ENCODE results near the gene CASQ2. TPM values are rescaled to one million over a fixed set of nuclear protein-coding genes. Genes with fewer than 3 reads are reported as not detected.

CASQ2 gene
- total and polyA plus RNA-seq, 5 donors: 702 to 865 (median 753) TPM

GRCh38 chr1:115666206-115666605 lies 102.3 kb downstream of the CASQ2 start:
- Histone ChIP-seq H3K4me3 (ENCODE audit: low read length) (no peak overlapping the region), H3K4me1 (ENCODE audit: control insufficient read depth, insufficient read depth, low read length) (peaks cover 4% of the 10 kb centered on the region), H3K27ac (ENCODE audit: low read length) (peak overlapping the region; percentile 34), H3K9me3 (ENCODE audit: control insufficient read depth, low read length) (no peaks in the 10 kb centered on the region), H3K27me3 (ENCODE audit: control insufficient read depth, insufficient read depth) (no peaks in the 10 kb centered on the region)
- WGBS: 86% methylated on average over 6 of the region's 6 CpGs
- ATAC-seq (peak; percentile 11 to 28), DNase-seq (no peak)
- intact Hi-C loops (cut with DNase I): no loop called here

- 87% methylated on average over 7 of the region's 7 CpGs for WGBS
- Histone ChIP-seq H3K27ac (ENCODE audit: low read length) (no peak overlapping the region), H3K4me3 (ENCODE audit: low read length) (no peak overlapping the region), H3K9me3 (ENCODE audit: control insufficient read depth, low read length) (no peaks in the 10 kb centered on the region), H3K4me1 (ENCODE audit: control insufficient read depth, insufficient read depth, low read length) (peaks cover 4% of the 10 kb centered on the region), H3K27me3 (ENCODE audit: control insufficient read depth, insufficient read depth) (no peaks in the 10 kb centered on the region)
- intact Hi-C loops (cut with DNase I): no loop called here
- ATAC-seq (no peak), DNase-seq (no peak)
Observed at GRCh38 chr1:115665319-115666096, 103.0 kb downstream of the CASQ2 start.

- intact Hi-C loops (cut with DNase I): no loop called here
- no peaks in the 10 kb centered on the region for H3K9me3 ChIP-seq (ENCODE audit: control insufficient read depth, low read length)
- DNase-seq (no peak), ATAC-seq (no peak)
- H3K4me1 ChIP-seq (ENCODE audit: control insufficient read depth, insufficient read depth, low read length): peaks cover 12% of the 10 kb centered on the region
- WGBS: 96% methylated on average over 1 of the region's 1 CpG
- H3K27ac ChIP-seq (ENCODE audit: low read length): no peak overlapping the region
- no peaks in the 10 kb centered on the region for H3K27me3 ChIP-seq (ENCODE audit: control insufficient read depth, insufficient read depth)
- no peak overlapping the region for H3K4me3 ChIP-seq (ENCODE audit: low read length)
Observed at GRCh38 chr1:115661157-115661556, 107.4 kb downstream of the CASQ2 start.

- H3K27me3 ChIP-seq (ENCODE audit: control insufficient read depth, insufficient read depth): no peaks in the 10 kb centered on the region
- WGBS: 93% methylated on average over 5 of the region's 5 CpGs
- intact Hi-C loops (cut with DNase I): no loop called here
- no peaks in the 10 kb centered on the region for H3K9me3 ChIP-seq (ENCODE audit: control insufficient read depth, low read length)
- DNase-seq (no peak), ATAC-seq (no peak)
- no peak overlapping the region for H3K4me3 ChIP-seq (ENCODE audit: low read length)
- peaks cover 19% of the 10 kb centered on the region for H3K4me1 ChIP-seq (ENCODE audit: control insufficient read depth, insufficient read depth, low read length)
- no peak overlapping the region for H3K27ac ChIP-seq (ENCODE audit: low read length)
Observed at GRCh38 chr1:115660151-115660550, 108.4 kb downstream of the CASQ2 start.

- no peaks in the 10 kb centered on the region for H3K27me3 ChIP-seq (ENCODE audit: control insufficient read depth, insufficient read depth)
- no peak overlapping the region for H3K4me3 ChIP-seq (ENCODE audit: low read length)
- intact Hi-C loops (cut with DNase I): no loop called here
- DNase-seq: no peak
- H3K4me1 ChIP-seq (ENCODE audit: control insufficient read depth, insufficient read depth, low read length): peaks cover 24% of the 10 kb centered on the region
- WGBS: 92% methylated on average over 1 of the region's 1 CpG
- H3K27ac ChIP-seq (ENCODE audit: low read length): no peak overlapping the region
- no peak for ATAC-seq
- H3K9me3 ChIP-seq (ENCODE audit: control insufficient read depth, low read length): no peaks in the 10 kb centered on the region
Observed at GRCh38 chr1:115658646-115659045, 109.9 kb downstream of the CASQ2 start.

GRCh38 chr1:115656461-115657077 lies 111.9 kb downstream of the CASQ2 start:
- WGBS: 53% methylated on average over 5 of the region's 5 CpGs
- intact Hi-C loops (cut with DNase I): no loop called here
- ATAC-seq: no peak

GRCh38 chr1:115655916-115656315 lies 112.6 kb downstream of the CASQ2 start:
- H3K27ac ChIP-seq (ENCODE audit: low read length): no peak overlapping the region
- 74% methylated on average over 4 of the region's 4 CpGs for WGBS

More at GRCh38 chr1:115656461-115657077, 111.9 kb downstream of the CASQ2 start:
- no peak for DNase-seq
- H3K9me3 ChIP-seq (ENCODE audit: control insufficient read depth, low read length): no peaks in the 10 kb centered on the region
- no peaks in the 10 kb centered on the region for H3K27me3 ChIP-seq (ENCODE audit: control insufficient read depth, insufficient read depth)
- peaks cover 24% of the 10 kb centered on the region for H3K4me1 ChIP-seq (ENCODE audit: control insufficient read depth, insufficient read depth, low read length)
- no peak overlapping the region for H3K4me3 ChIP-seq (ENCODE audit: low read length)
- H3K27ac ChIP-seq (ENCODE audit: low read length): no peak overlapping the region

GRCh38 chr1:115655306-115655663 lies 113.2 kb downstream of the CASQ2 start:
- peaks cover 24% of the 10 kb centered on the region for H3K4me1 ChIP-seq (ENCODE audit: control insufficient read depth, insufficient read depth, low read length)

More at GRCh38 chr1:115655916-115656315, 112.6 kb downstream of the CASQ2 start:
- DNase-seq (no peak), ATAC-seq (no peak)
- Histone ChIP-seq H3K9me3 (ENCODE audit: control insufficient read depth, low read length) (no peaks in the 10 kb centered on the region), H3K4me1 (ENCODE audit: control insufficient read depth, insufficient read depth, low read length) (peaks cover 24% of the 10 kb centered on the region), H3K4me3 (ENCODE audit: low read length) (no peak overlapping the region), H3K27me3 (ENCODE audit: control insufficient read depth, insufficient read depth) (no peaks in the 10 kb centered on the region)
- intact Hi-C loops (cut with DNase I): no loop called here

GRCh38 chr1:115654663-115655305 lies 113.7 kb downstream of the CASQ2 start:
- ATAC-seq (peak; percentile 76 to 93), DNase-seq (peak; percentile 53 to 77 (median 71))
- H3K27me3 ChIP-seq (ENCODE audit: control insufficient read depth, insufficient read depth): no peaks in the 10 kb centered on the region
- H3K4me3 ChIP-seq (ENCODE audit: low read length): no peak overlapping the region
- WGBS: 41% methylated on average over 14 of the region's 14 CpGs
- H3K4me1 ChIP-seq (ENCODE audit: control insufficient read depth, insufficient read depth, low read length): peaks cover 27% of the 10 kb centered on the region
- peak overlapping the region; percentile 20 for H3K27ac ChIP-seq (ENCODE audit: low read length)
- intact Hi-C loops (cut with DNase I): no loop called here
- no peaks in the 10 kb centered on the region for H3K9me3 ChIP-seq (ENCODE audit: control insufficient read depth, low read length)

More at GRCh38 chr1:115655306-115655663, 113.2 kb downstream of the CASQ2 start:
- no peak for DNase-seq
- no peak overlapping the region for H3K4me3 ChIP-seq (ENCODE audit: low read length)
- intact Hi-C loops (cut with DNase I): no loop called here
- peak in 1 of 2 donors; percentile 9 for ATAC-seq
- peak overlapping the region; percentile 20 for H3K27ac ChIP-seq (ENCODE audit: low read length)
- no peaks in the 10 kb centered on the region for H3K27me3 ChIP-seq (ENCODE audit: control insufficient read depth, insufficient read depth)
- 26% methylated on average over 7 of the region's 7 CpGs for WGBS
- H3K9me3 ChIP-seq (ENCODE audit: control insufficient read depth, low read length): no peaks in the 10 kb centered on the region

GRCh38 chr1:115654125-115654524 lies 114.4 kb downstream of the CASQ2 start:
- Histone ChIP-seq H3K4me1 (ENCODE audit: control insufficient read depth, insufficient read depth, low read length) (peaks cover 29% of the 10 kb centered on the region), H3K27me3 (ENCODE audit: control insufficient read depth, insufficient read depth) (no peaks in the 10 kb centered on the region), H3K27ac (ENCODE audit: low read length) (no peak overlapping the region), H3K9me3 (ENCODE audit: control insufficient read depth, low read length) (no peaks in the 10 kb centered on the region), H3K4me3 (ENCODE audit: low read length) (no peak overlapping the region)
- ATAC-seq (no peak), DNase-seq (no peak)
- intact Hi-C loops (cut with DNase I): no loop called here
- 82% methylated on average over 3 of the region's 3 CpGs for WGBS

- Histone ChIP-seq H3K4me3 (ENCODE audit: low read length) (no peak overlapping the region), H3K4me1 (ENCODE audit: control insufficient read depth, insufficient read depth, low read length) (peaks cover 43% of the 10 kb centered on the region), H3K27me3 (ENCODE audit: control insufficient read depth, insufficient read depth) (no peaks in the 10 kb centered on the region), H3K27ac (ENCODE audit: low read length) (no peak overlapping the region), H3K9me3 (ENCODE audit: control insufficient read depth, low read length) (no peaks in the 10 kb centered on the region)
- 90% methylated on average over 2 of the region's 2 CpGs for WGBS
- intact Hi-C loops (cut with DNase I): no loop called here
- ATAC-seq: no peak
- no peak for DNase-seq
Observed at GRCh38 chr1:115652236-115652788, 116.2 kb downstream of the CASQ2 start.
